ENCODE results near the gene AIFM1.

Gene AIFM1

GRCh38 chrX:130179579-130180215, 14.1 kb upstream of the AIFM1 start:
- H3K4me3 ChIP-seq (ENCODE audit: low read depth, low read length): no peak overlapping the region
- no peaks in the 10 kb centered on the region for H3K9me3 ChIP-seq (ENCODE audit: control insufficient read depth, insufficient read depth, low read length)
- no peaks in the 10 kb centered on the region for H3K4me1 ChIP-seq (ENCODE audit: control insufficient read depth, insufficient read depth, low read length)
- peaks cover 12% of the 10 kb centered on the region for H3K27me3 ChIP-seq (ENCODE audit: control insufficient read depth, insufficient read depth, low read length)
- H3K36me3 ChIP-seq (ENCODE audit: control insufficient read depth, insufficient read depth, low read length): no peaks in the 10 kb centered on the region
- H3K9ac ChIP-seq (ENCODE audit: low read depth, low read length): no peak overlapping the region

DNA sequence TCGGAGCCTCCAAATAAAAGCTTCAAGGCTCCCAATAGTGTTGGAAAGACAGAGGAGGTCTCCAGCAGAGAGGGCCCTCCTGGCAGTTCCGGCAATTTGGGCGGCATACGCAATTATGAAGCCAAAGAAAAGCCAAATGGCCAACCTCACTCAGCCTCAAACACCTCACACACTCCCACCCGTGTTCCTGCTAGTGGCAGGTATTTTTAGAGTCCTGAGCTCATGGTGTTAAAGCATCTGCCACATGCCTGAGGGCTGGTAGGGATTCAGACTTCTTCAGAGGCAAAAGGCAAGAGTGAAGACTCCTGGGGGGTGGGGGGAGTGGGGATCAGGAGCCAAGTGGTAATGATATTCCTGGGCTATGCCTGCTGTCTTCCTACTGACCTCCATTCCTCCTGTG, 13.5 kb upstream of the AIFM1 start:
- H3K27me3 ChIP-seq (ENCODE audit: control insufficient read depth, insufficient read depth, low read length): peaks cover 16% of the 10 kb centered on the region
- H3K9ac ChIP-seq (ENCODE audit: low read depth, low read length): no peak overlapping the region
- H3K9me3 ChIP-seq (ENCODE audit: control insufficient read depth, insufficient read depth, low read length): no peaks in the 10 kb centered on the region
- no peak overlapping the region for H3K4me3 ChIP-seq (ENCODE audit: low read depth, low read length)
- no peaks in the 10 kb centered on the region for H3K4me1 ChIP-seq (ENCODE audit: control insufficient read depth, insufficient read depth, low read length)
- no peaks in the 10 kb centered on the region for H3K36me3 ChIP-seq (ENCODE audit: control insufficient read depth, insufficient read depth, low read length)

GRCh38 chrX:130176942-130177341, 11.3 kb upstream of the AIFM1 start:
- peaks cover 38% of the 10 kb centered on the region for H3K27me3 ChIP-seq (ENCODE audit: control insufficient read depth, insufficient read depth, low read length)
- H3K4me3 ChIP-seq (ENCODE audit: low read depth, low read length): no peak overlapping the region
- peaks cover 5% of the 10 kb centered on the region for H3K4me1 ChIP-seq (ENCODE audit: control insufficient read depth, insufficient read depth, low read length)
- no peaks in the 10 kb centered on the region for H3K36me3 ChIP-seq (ENCODE audit: control insufficient read depth, insufficient read depth, low read length)
- no peaks in the 10 kb centered on the region for H3K9me3 ChIP-seq (ENCODE audit: control insufficient read depth, insufficient read depth, low read length)
- no peak overlapping the region for H3K9ac ChIP-seq (ENCODE audit: low read depth, low read length)

DNA sequence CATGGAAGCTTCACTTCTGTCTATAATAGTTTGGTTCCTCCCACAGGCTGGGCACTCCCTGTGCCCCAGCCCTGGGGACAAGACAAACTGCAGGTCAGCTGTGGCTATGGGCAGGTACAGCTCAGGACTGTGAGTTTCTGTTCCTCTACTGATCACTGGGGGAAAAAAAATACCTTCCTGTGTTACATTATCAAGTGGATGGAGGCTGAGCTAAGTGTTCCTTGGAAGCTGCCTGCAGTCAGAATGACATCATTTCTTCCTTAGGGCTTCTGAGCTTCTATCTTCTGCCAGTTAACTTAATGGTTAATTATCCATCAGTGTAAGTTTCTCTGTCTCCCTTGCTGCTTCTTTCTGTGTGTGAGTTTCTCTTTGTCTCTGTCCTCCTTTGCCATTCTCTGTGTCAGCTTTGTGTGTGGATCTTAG, 10.7 kb upstream of the AIFM1 start:
- no peak overlapping the region for H3K9ac ChIP-seq (ENCODE audit: low read depth, low read length)

GRCh38 chrX:130174937-130175336, 9.3 kb upstream of the AIFM1 start:
- Histone ChIP-seq H3K4me3 (ENCODE audit: low read depth, low read length) (no peak overlapping the region), H3K27me3 (ENCODE audit: control insufficient read depth, insufficient read depth, low read length) (peaks cover 52% of the 10 kb centered on the region), H3K4me1 (ENCODE audit: control insufficient read depth, insufficient read depth, low read length) (peaks cover 12% of the 10 kb centered on the region), H3K9me3 (ENCODE audit: control insufficient read depth, insufficient read depth, low read length) (no peaks in the 10 kb centered on the region), H3K36me3 (ENCODE audit: control insufficient read depth, insufficient read depth, low read length) (no peaks in the 10 kb centered on the region), H3K9ac (ENCODE audit: low read depth, low read length) (no peak overlapping the region)

More for the DNA sequence above, 10.7 kb upstream of the AIFM1 start:
- Histone ChIP-seq H3K4me3 (ENCODE audit: low read depth, low read length) (no peak overlapping the region), H3K9me3 (ENCODE audit: control insufficient read depth, insufficient read depth, low read length) (no peaks in the 10 kb centered on the region), H3K36me3 (ENCODE audit: control insufficient read depth, insufficient read depth, low read length) (no peaks in the 10 kb centered on the region), H3K4me1 (ENCODE audit: control insufficient read depth, insufficient read depth, low read length) (peaks cover 5% of the 10 kb centered on the region), H3K27me3 (ENCODE audit: control insufficient read depth, insufficient read depth, low read length) (peaks cover 43% of the 10 kb centered on the region)

- Histone ChIP-seq H3K9me3 (ENCODE audit: control insufficient read depth, insufficient read depth, low read length) (no peaks in the 10 kb centered on the region), H3K9ac (ENCODE audit: low read depth, low read length) (no peak overlapping the region), H3K27me3 (ENCODE audit: control insufficient read depth, insufficient read depth, low read length) (peaks cover 55% of the 10 kb centered on the region), H3K4me3 (ENCODE audit: low read depth, low read length) (no peak overlapping the region), H3K36me3 (ENCODE audit: control insufficient read depth, insufficient read depth, low read length) (no peaks in the 10 kb centered on the region), H3K4me1 (ENCODE audit: control insufficient read depth, insufficient read depth, low read length) (peaks cover 12% of the 10 kb centered on the region)
Measured at GRCh38 chrX:130174045-130174704, 8.5 kb upstream of the AIFM1 start.

GRCh38 chrX:130173190-130173895, 7.7 kb upstream of the AIFM1 start:
- no peaks in the 10 kb centered on the region for H3K36me3 ChIP-seq (ENCODE audit: control insufficient read depth, insufficient read depth, low read length)
- H3K4me3 ChIP-seq (ENCODE audit: low read depth, low read length): no peak overlapping the region
- H3K27me3 ChIP-seq (ENCODE audit: control insufficient read depth, insufficient read depth, low read length): peaks cover 55% of the 10 kb centered on the region
- H3K9ac ChIP-seq (ENCODE audit: low read depth, low read length): no peak overlapping the region
- H3K9me3 ChIP-seq (ENCODE audit: control insufficient read depth, insufficient read depth, low read length): no peaks in the 10 kb centered on the region
- peaks cover 12% of the 10 kb centered on the region for H3K4me1 ChIP-seq (ENCODE audit: control insufficient read depth, insufficient read depth, low read length)

DNA sequence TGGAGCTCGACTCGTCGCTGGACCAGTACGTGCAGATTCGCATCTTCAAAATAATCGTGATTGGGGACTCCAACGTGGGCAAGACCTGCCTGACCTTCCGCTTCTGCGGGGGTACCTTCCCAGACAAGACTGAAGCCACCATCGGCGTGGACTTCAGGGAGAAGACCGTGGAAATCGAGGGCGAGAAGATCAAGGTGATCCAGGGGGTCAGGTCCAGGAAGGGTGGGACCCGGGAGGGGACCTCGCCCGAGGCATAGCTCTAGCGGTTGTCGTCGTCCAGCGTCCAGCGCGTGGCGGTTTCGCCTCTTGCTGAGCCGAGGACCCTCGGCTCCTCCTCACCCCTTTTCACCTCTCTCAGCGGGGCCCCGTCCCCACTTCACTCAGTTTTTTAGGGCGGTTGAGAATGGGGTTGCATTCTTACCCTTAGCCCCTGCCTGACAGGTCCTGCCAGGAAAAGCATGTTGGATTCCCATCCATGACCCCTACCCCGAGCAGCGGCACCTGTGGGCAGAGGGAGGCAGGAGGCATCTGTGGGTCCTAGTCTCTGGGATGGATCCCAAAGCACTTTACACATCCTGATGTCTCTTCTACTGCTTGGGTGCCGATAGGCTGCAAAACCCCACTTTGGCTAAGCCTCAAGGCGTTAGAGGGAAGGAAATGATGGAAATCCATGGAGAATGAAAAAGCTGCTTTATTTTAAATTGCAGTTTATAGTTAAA, 6.6 kb upstream of the AIFM1 start:
- Histone ChIP-seq H3K9me3 (ENCODE audit: control insufficient read depth, insufficient read depth, low read length) (no peaks in the 10 kb centered on the region), H3K9ac (ENCODE audit: low read depth, low read length) (peak overlapping the region; percentile 47), H3K4me1 (ENCODE audit: control insufficient read depth, insufficient read depth, low read length) (peaks cover 12% of the 10 kb centered on the region), H3K4me3 (ENCODE audit: low read depth, low read length) (peak overlapping the region; percentile 74), H3K36me3 (ENCODE audit: control insufficient read depth, insufficient read depth, low read length) (no peaks in the 10 kb centered on the region), H3K27me3 (ENCODE audit: control insufficient read depth, insufficient read depth, low read length) (peaks cover 55% of the 10 kb centered on the region)

DNA sequence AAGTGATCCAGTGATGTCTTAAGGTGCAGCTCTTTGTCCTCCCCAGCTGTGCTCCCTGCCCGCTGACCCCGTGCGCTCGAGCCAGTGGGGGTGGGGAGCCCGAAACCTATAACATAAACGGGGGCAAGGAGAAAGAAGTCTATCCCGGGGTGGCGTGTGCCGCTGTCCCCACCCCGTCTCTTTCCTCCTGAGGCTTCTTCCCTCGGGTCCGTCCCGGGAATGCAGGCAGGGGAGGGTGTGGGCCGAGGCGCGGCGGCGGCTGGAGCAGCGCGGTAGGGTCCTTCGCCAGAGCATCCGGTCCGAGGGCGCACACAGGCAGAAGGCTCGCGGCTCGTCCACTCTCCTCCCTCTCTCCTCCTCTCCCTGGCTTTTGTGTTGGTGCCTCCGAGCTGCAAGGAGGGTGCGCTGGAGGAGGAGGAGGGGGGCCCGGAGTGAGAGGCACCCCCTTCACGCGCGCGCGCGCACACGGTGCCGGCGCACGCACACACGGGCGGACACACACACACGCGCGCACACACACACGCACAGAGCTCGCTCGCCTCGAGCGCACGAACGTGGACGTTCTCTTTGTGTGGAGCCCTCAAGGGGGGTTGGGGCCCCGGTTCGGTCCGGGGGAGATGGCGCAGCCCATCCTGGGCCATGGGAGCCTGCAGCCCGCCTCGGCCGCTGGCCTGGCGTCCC, 5.9 kb upstream of the AIFM1 start, which contains the start of gene RAB33A:
TSS of gene RAB33A (plus strand) at position 517 of the 681 bp plus-strand sequence. CDS start at position 618, 101 bp downstream.
- H3K9ac ChIP-seq (ENCODE audit: low read depth, low read length): peak within 1 kb of the TSS; percentile 47
- H3K9me3 ChIP-seq (ENCODE audit: control insufficient read depth, insufficient read depth, low read length): no peaks in the 10 kb centered on the region
- no peaks in the 10 kb centered on the region for H3K36me3 ChIP-seq (ENCODE audit: control insufficient read depth, insufficient read depth, low read length)
- H3K4me1 ChIP-seq (ENCODE audit: control insufficient read depth, insufficient read depth, low read length): peaks cover 12% of the 10 kb centered on the region
- H3K27me3 ChIP-seq (ENCODE audit: control insufficient read depth, insufficient read depth, low read length): peaks cover 52% of the 10 kb centered on the region
- peak within 1 kb of the TSS; percentile 74 for H3K4me3 ChIP-seq (ENCODE audit: low read depth, low read length)

GRCh38 chrX:130170752-130171445, 5.3 kb upstream of the AIFM1 start:
- H3K9ac ChIP-seq (ENCODE audit: low read depth, low read length): peak overlapping the region; percentile 47
- H3K27me3 ChIP-seq (ENCODE audit: control insufficient read depth, insufficient read depth, low read length): peaks cover 50% of the 10 kb centered on the region
- peak overlapping the region; percentile 74 for H3K4me3 ChIP-seq (ENCODE audit: low read depth, low read length)
- no peaks in the 10 kb centered on the region for H3K9me3 ChIP-seq (ENCODE audit: control insufficient read depth, insufficient read depth, low read length)
- H3K4me1 ChIP-seq (ENCODE audit: control insufficient read depth, insufficient read depth, low read length): peaks cover 12% of the 10 kb centered on the region
- H3K36me3 ChIP-seq (ENCODE audit: control insufficient read depth, insufficient read depth, low read length): no peaks in the 10 kb centered on the region

Data from iPS-15b (cell line).